Smooth muscle cell (in vitro differentiated cells): Measurements from ENCODE around the gene MRPL48. TPM values are rescaled to one million over a fixed set of nuclear protein-coding genes. Genes with fewer than 3 reads are reported as not detected.

ENCODE experiments used
- DNase-seq: peaks from one replicate; lab custom pipeline; 2025; ENCODE audit not compliant: unreplicated experiment; lab: John Stamatoyannopoulos, UW
- H2AFZ ChIP-seq: fragments of 200-600 bp; sonication (generic); 2 replicates; pipeline ENCODE4 v1.6.0; 2016; ENCODE audit warnings: antibody characterized with exemption, low read depth, mild to moderate bottlenecking
- H3F3A ChIP-seq: fragments of 200-600 bp; sonication (generic); 2 replicates; pipeline ENCODE4 v1.6.0; 2017; ENCODE audit warnings: antibody characterized with exemption, low read depth
- H3K27ac ChIP-seq: fragments of 200-600 bp; sonication (generic); 2 replicates; pipeline ENCODE4 v1.5.1; 2016; ENCODE audit warnings: low read depth, mild to moderate bottlenecking
- H3K27me3 ChIP-seq: fragments of 200-600 bp; sonication (generic); 2 replicates; pipeline ENCODE4 v1.6.1; 2016; ENCODE audit warnings: low read depth, mild to moderate bottlenecking
- H3K36me3 ChIP-seq: fragments of 200-600 bp; sonication (generic); 2 replicates; pipeline ENCODE4 v1.5.1; 2016; ENCODE audit warnings: low read depth
- H3K4me1 ChIP-seq: fragments of 200-600 bp; sonication (generic); 2 replicates; pipeline ENCODE4 v1.5.1; 2016; ENCODE audit warnings: low read depth
- H3K4me2 ChIP-seq: fragments of 200-600 bp; sonication (generic); 2 replicates; pipeline ENCODE4 v1.6.0; 2016; ENCODE audit warnings: mild to moderate bottlenecking
- H3K4me3 ChIP-seq: fragments of 200-600 bp; sonication (generic); 2 replicates; pipeline ENCODE4 v1.5.1; 2016; ENCODE audit warnings: mild to moderate bottlenecking
- H3K79me2 ChIP-seq: fragments of 200-600 bp; sonication (generic); 2 replicates; pipeline ENCODE4 v1.6.0; 2016; ENCODE audit warnings: low read depth, mild to moderate bottlenecking
- H3K9ac ChIP-seq: fragments of 200-600 bp; sonication (generic); 2 replicates; pipeline ENCODE4 v1.6.0; 2016; ENCODE audit warnings: low read depth
- H3K9me3 ChIP-seq: fragments of 200-600 bp; sonication (generic); replicated peaks from 2 replicates; pipeline ENCODE4 v1.5.1; 2016; ENCODE audit warnings: low read depth
- H4K20me1 ChIP-seq: fragments of 200-600 bp; sonication (generic); 2 replicates; pipeline ENCODE4 v1.6.0; 2016; ENCODE audit warnings: low read depth
- CTCF ChIP-seq: fragments of 200-600 bp; sonication (generic); IDR thresholded peaks from 2 replicates; pipeline ENCODE4 v1.5.1; 2017; ENCODE audit warnings: borderline replicate concordance, mild to moderate bottlenecking, antibody characterized with exemption; ENCODE audit not compliant: insufficient read depth, poor library complexity, severe bottlenecking
- WGBS: methylation state at CpG from one replicate; pipeline ENCODE4 v1.1.7; 2016; ENCODE audit warnings: low lambda C conversion rate; 5-methylcytosine and 5-hydroxymethylcytosine counted together
- polyA plus RNA-seq: library from polyadenylated mRNA; unstranded; fragments of >200 nt; fragmentation: Nextera tagmentation; extraction: Ambion mirVana; gene quantifications from 2 replicates; pipeline ENCODE4 v1.2.1, GENCODE V29; 2016
- total RNA-seq: library from RNA; depleted of rRNA; stranded (reverse); fragments of >200 nt; gene quantifications from 2 replicates; pipeline ENCODE4 v1.2.3, GENCODE V29; 2014

Gene MRPL48
- total and polyA plus RNA-seq, 2 experiments from 2014 or later: 26.4 to 65.3 TPM

GRCh38 chr11:73889019-73889418 is 101.3 kb downstream of the MRPL48 start:
- 83% methylated on average over 1 of the region's 1 CpG for WGBS
- Histone ChIP-seq H4K20me1 (no peaks in the 10 kb centered on the region), H3F3A (no peaks in the 10 kb centered on the region), H3K4me2 (no peak overlapping the region), H3K36me3 (no peaks in the 10 kb centered on the region), H3K27ac (no peak overlapping the region), H3K4me3 (no peak overlapping the region), H3K27me3 (no peaks in the 10 kb centered on the region), H3K4me1 (no peaks in the 10 kb centered on the region), H3K9me3 (no peaks in the 10 kb centered on the region), H3K79me2 (no peaks in the 10 kb centered on the region), H3K9ac (no peak overlapping the region), H2AFZ (no peak overlapping the region)
- no peak for TF ChIP-seq CTCF
- no peak for DNase-seq

- Histone ChIP-seq H3K9ac (no peak overlapping the region), H3K36me3 (no peaks in the 10 kb centered on the region), H3K4me2 (no peak overlapping the region), H3F3A (no peaks in the 10 kb centered on the region), H3K4me3 (no peak overlapping the region), H4K20me1 (no peaks in the 10 kb centered on the region), H3K9me3 (no peaks in the 10 kb centered on the region), H3K79me2 (no peaks in the 10 kb centered on the region), H3K4me1 (no peaks in the 10 kb centered on the region), H3K27me3 (no peaks in the 10 kb centered on the region), H2AFZ (no peak overlapping the region), H3K27ac (no peak overlapping the region)
- no peak for TF ChIP-seq CTCF
- WGBS: 80% methylated on average over 1 of the region's 1 CpG
- DNase-seq: no peak
These were observed 101.9 kb downstream of the MRPL48 start for GRCh38 chr11:73889536-73889935.

GRCh38 chr11:73893041-73893440 is 105.4 kb downstream of the MRPL48 start:
- no peaks in the 10 kb centered on the region for H3K79me2 ChIP-seq
- no peak for DNase-seq
- H3K4me2 ChIP-seq: no peak overlapping the region
- H3K27me3 ChIP-seq: no peaks in the 10 kb centered on the region
- no peaks in the 10 kb centered on the region for H3F3A ChIP-seq
- H3K9ac ChIP-seq: no peak overlapping the region
- H4K20me1 ChIP-seq: no peaks in the 10 kb centered on the region
- H2AFZ ChIP-seq: no peak overlapping the region
- H3K9me3 ChIP-seq: no peaks in the 10 kb centered on the region
- no peak overlapping the region for H3K27ac ChIP-seq
- no peaks in the 10 kb centered on the region for H3K4me1 ChIP-seq
- WGBS: 97% methylated on average over 3 of the region's 3 CpGs
- H3K4me3 ChIP-seq: no peak overlapping the region
- no peaks in the 10 kb centered on the region for H3K36me3 ChIP-seq
- no peak for TF ChIP-seq CTCF

GRCh38 chr11:73894725-73895335 is 107.2 kb downstream of the MRPL48 start:
- H3K4me1 ChIP-seq: no peaks in the 10 kb centered on the region
- no peak for DNase-seq
- no peaks in the 10 kb centered on the region for H3K36me3 ChIP-seq
- H3F3A ChIP-seq: no peaks in the 10 kb centered on the region
- no peaks in the 10 kb centered on the region for H3K27me3 ChIP-seq
- no peak overlapping the region for H2AFZ ChIP-seq
- no peak overlapping the region for H3K27ac ChIP-seq
- no peak overlapping the region for H3K4me3 ChIP-seq
- TF ChIP-seq CTCF: no peak
- H3K79me2 ChIP-seq: no peaks in the 10 kb centered on the region
- no peaks in the 10 kb centered on the region for H3K9me3 ChIP-seq
- H3K9ac ChIP-seq: no peak overlapping the region
- H3K4me2 ChIP-seq: no peak overlapping the region
- H4K20me1 ChIP-seq: no peaks in the 10 kb centered on the region
- 90% methylated on average over 5 of the region's 5 CpGs for WGBS
